K562 (cell line): ENCODE results near the gene ZDHHC14. TPM values are rescaled to one million over a fixed set of nuclear protein-coding genes. Genes with fewer than 3 reads are reported as not detected.

Experiments used
- CEBPG ChIP-seq, 3 experiments: fragments of 200-800 bp in 1 of 3; sonication (Bioruptor generic) in 1 of 3; sonication (generic) in 1 of 3; formaldehyde crosslinking in 1 of 3; IDR thresholded peaks in 2 of 3; conservative IDR thresholded peaks in 1 of 3; 2 replicates each; pipeline versions ENCODE4 v1.6.1 to v1.8.0; 2016 to 2022; ENCODE audit warnings: missing compliant biosample characterization in 2 of 3, missing genetic modification characterization in 2 of 3, mild to moderate bottlenecking in 1 of 3, missing genetic modification reagents in 1 of 3
- CREB5 ChIP-seq: fragments of 250-450 bp; sonication (Bioruptor Pico); IDR thresholded peaks from 2 replicates; pipeline ENCODE4 v1.5.0; 2020; ENCODE audit warnings: mild to moderate bottlenecking
- DDX20 ChIP-seq: fragments of 450-650 bp; IDR thresholded peaks from 2 replicates; pipeline ENCODE4 v1.6.1; 2016; ENCODE audit warnings: missing genetic modification characterization, low read depth, mild to moderate bottlenecking, missing compliant biosample characterization, moderate library complexity
- ETV1 ChIP-seq: fragments of 450-650 bp; conservative IDR thresholded peaks from 2 replicates; pipeline ENCODE4 v1.6.1; 2016; ENCODE audit warnings: missing genetic modification characterization, control low read depth, low read depth, missing compliant biosample characterization
- HES1 ChIP-seq: fragments of 450-650 bp; IDR thresholded peaks from 2 replicates; pipeline ENCODE4 v1.6.1; 2016; ENCODE audit warnings: low read depth, mild to moderate bottlenecking, moderate library complexity
- HMG20A ChIP-seq: fragments of 450-650 bp; formaldehyde crosslinking; conservative IDR thresholded peaks from 2 replicates; pipeline ENCODE4 v1.4.0; 2020; ENCODE audit warnings: mild to moderate bottlenecking, mixed read lengths
- HNRNPH1 ChIP-seq: fragments of 200-400 bp; formaldehyde crosslinking; optimal IDR thresholded peaks from 2 replicates; pipeline ENCODE3; 2017; ENCODE audit warnings: low read depth, mild to moderate bottlenecking, low read length, moderate library complexity
- JUN ChIP-seq, 2 experiments: sonication (generic) in 1 of 2; formaldehyde crosslinking in 1 of 2; IDR thresholded peaks; 2 replicates each; pipeline versions ENCODE4 v1.6.1 to v1.8.0; 2012 to 2022; ENCODE audit warnings: borderline replicate concordance in 2 of 2, mild to moderate bottlenecking in 2 of 2, improper control_type of control experiment in 1 of 2, low read depth in 1 of 2, low read length in 1 of 2, missing genetic modification reagents in 1 of 2
- MCM3 ChIP-seq: fragments of 450-650 bp; IDR thresholded peaks from 2 replicates; pipeline ENCODE4 v1.6.1; 2016
- RB1 ChIP-seq: fragments of 450-650 bp; IDR thresholded peaks from 2 replicates; pipeline ENCODE4 v1.6.1; 2017; ENCODE audit warnings: low read depth, mild to moderate bottlenecking
- RBM22 ChIP-seq: fragments of 200-400 bp; formaldehyde crosslinking; IDR thresholded peaks from 2 replicates; pipeline ENCODE4 v1.6.1; 2018; ENCODE audit warnings: low read length, low read depth; ENCODE audit not compliant: poor library complexity, severe bottlenecking
- SAFB2 ChIP-seq: fragments of 200-400 bp; formaldehyde crosslinking; IDR thresholded peaks from 2 replicates; pipeline ENCODE4 v1.6.1; 2018; ENCODE audit warnings: borderline replicate concordance, low read length, low read depth, moderate library complexity; ENCODE audit not compliant: severe bottlenecking
- SETDB1 ChIP-seq: IDR thresholded peaks from one replicate; pipeline ENCODE4 v1.6.1; 2012; ENCODE audit warnings: low read length, control low read depth, inconsistent platforms
- SMARCE1 ChIP-seq: fragments of 450-650 bp; IDR thresholded peaks from 2 replicates; pipeline ENCODE4 v1.7.1; 2016; ENCODE audit warnings: mild to moderate bottlenecking
- TGIF2 ChIP-seq: sonication (generic); formaldehyde crosslinking; IDR thresholded peaks from 2 replicates; pipeline ENCODE4 v1.8.1; 2022; ENCODE audit warnings: mild to moderate bottlenecking, missing genetic modification reagents, moderate library complexity
- ZBTB33 ChIP-seq: sonication (generic); formaldehyde crosslinking; IDR thresholded peaks from 2 replicates; pipeline ENCODE4 v1.8.1; 2023; ENCODE audit warnings: mild to moderate bottlenecking, missing genetic modification reagents
- ZEB2 ChIP-seq: fragments of 450-650 bp; IDR thresholded peaks from 2 replicates; pipeline ENCODE4 v1.6.1; 2016
- ZNF592 ChIP-seq: fragments of 450-650 bp; IDR thresholded peaks from 2 replicates; pipeline ENCODE4 v1.6.1; 2017; ENCODE audit warnings: antibody characterized with exemption, mild to moderate bottlenecking
- polyA plus RNA-seq, 8 experiments: library from polyadenylated mRNA; depleted of rRNA in 4 of 8; stranded (reverse) in 5 of 8; unstranded in 3 of 8; fragments of >200 nt; fragmentation: Nextera tagmentation in 2 of 8; fragmentation: Illumina TruSeq in 1 of 8; extraction: Ambion mirVana in 2 of 8; extraction: Trizol in 1 of 8; gene quantifications; 2 replicates each; pipeline versions ENCODE4 v1.2.1 to v1.2.3, GENCODE V29; 2011 to 2014; ENCODE audit warnings: inconsistent platforms in 1 of 8, missing spikeins in 1 of 8
- total RNA-seq, 7 experiments: library from RNA; depleted of rRNA in 6 of 7; stranded (reverse); fragments of >200 nt in 6 of 7; fragmentation: Illumina TruSeq in 2 of 7; extraction: Trizol in 2 of 7; gene quantifications; 2 replicates each; pipeline versions ENCODE4 v1.2.1 to v1.2.3, GENCODE V29; 2011 to 2021; ENCODE audit warnings: low replicate concordance in 1 of 7

Gene ZDHHC14
- total and polyA plus RNA-seq, 9 of the 15 experiments (the other 6 are each of a cell fraction or from before 2014, with no cell fraction given), result 0.92 to 23.1 (median 13.8) TPM

- TF ChIP-seq RB1, result no peak
- TF ChIP-seq CEBPG (CRISPR knock-in tag; IDR thresholded peaks at IDR 0.05), result no peak
- TF ChIP-seq CEBPG (tag; conservative IDR thresholded peaks at IDR 0.05 in 1 of 2, IDR thresholded peaks at IDR 0.05 in 1 of 2), result peak in 1 of 2 experiments; percentile 59; a peak in 2 of 4 replicates
- TF ChIP-seq ZNF592, result peak; percentile 83
- TF ChIP-seq HMG20A (CRISPR knock-in tag), result no peak
- no peak for TF ChIP-seq CREB5
- TF ChIP-seq SETDB1, result no peak
- no peak for TF ChIP-seq HES1
- 0 out of 2 replicates have a peak, but pooled peaks have one; percentile 0 for TF ChIP-seq JUN (IDR thresholded peaks at IDR 0.05; ENCODE audit: borderline replicate concordance, low read depth, low read length)
- TF ChIP-seq JUN (CRISPR knock-in tag; IDR thresholded peaks at IDR 0.05; ENCODE audit: borderline replicate concordance), result no peak
- TF ChIP-seq ZEB2, result no peak
- no peak for TF ChIP-seq RBM22
- no peak for TF ChIP-seq SAFB2
- no peak for TF ChIP-seq ZBTB33 (CRISPR knock-in tag)
- TF ChIP-seq ETV1 (tag), result peak; percentile 36; the same call in 1 of the 2 replicates
- TF ChIP-seq HNRNPH1, result no peak
- no peak for TF ChIP-seq DDX20 (tag)
- TF ChIP-seq TGIF2 (CRISPR knock-in tag), result no peak
- TF ChIP-seq SMARCE1, result no peak
- no peak for TF ChIP-seq MCM3
Measured at GRCh38 chr6:157521362-157522335, 140.7 kb downstream of the ZDHHC14 start (continued).
